NCI-H2107 (cell line): ENCODE measurements around the gene RHOT2.

Experiments used
- DNase-seq: peaks from one replicate; lab custom pipeline; 2025; lab: John Stamatoyannopoulos, UW

RHOT2 gene

DNA sequence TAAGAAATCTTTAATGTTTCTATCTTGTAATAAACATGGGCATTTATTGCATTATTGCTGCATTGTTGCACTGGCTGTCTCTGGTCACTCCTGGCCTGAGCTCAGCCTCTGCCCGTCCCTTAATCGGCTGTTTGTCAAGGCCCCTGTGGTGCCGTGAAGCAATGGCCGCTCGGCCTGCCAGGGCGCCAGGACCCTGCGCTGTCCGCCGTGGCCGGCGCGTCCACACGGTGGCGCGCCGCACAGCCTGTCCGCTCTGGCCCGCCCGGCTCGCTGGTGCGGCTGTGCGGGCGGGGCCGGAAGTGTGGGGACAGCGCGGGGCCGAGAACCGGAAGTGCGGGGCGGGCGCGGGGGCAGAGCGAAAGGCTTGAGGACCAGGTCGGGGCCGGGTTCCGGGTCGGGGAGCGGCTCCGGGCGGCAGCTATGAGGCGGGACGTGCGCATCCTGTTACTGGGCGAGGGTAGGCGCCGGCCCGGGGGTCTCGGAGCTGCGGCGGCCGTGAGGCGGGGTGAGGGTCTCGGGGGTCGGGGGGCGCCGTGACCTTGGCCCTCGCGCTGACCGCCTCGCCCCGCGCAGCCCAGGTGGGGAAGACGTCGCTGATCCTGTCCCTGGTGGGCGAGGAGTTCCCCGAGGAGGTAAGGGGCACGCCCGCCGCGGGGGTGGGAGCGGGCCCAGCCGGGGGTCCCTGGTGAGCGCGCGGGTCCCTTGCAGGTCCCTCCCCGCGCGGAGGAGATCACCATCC is at the start of gene RHOT2:
Gene RHOT2, plus strand, starts transcription at position 353 of the 739 bp plus-strand sequence. Its CDS starts 68 bp downstream, at position 421.
- DNase-seq = peak; percentile 84

DNA sequence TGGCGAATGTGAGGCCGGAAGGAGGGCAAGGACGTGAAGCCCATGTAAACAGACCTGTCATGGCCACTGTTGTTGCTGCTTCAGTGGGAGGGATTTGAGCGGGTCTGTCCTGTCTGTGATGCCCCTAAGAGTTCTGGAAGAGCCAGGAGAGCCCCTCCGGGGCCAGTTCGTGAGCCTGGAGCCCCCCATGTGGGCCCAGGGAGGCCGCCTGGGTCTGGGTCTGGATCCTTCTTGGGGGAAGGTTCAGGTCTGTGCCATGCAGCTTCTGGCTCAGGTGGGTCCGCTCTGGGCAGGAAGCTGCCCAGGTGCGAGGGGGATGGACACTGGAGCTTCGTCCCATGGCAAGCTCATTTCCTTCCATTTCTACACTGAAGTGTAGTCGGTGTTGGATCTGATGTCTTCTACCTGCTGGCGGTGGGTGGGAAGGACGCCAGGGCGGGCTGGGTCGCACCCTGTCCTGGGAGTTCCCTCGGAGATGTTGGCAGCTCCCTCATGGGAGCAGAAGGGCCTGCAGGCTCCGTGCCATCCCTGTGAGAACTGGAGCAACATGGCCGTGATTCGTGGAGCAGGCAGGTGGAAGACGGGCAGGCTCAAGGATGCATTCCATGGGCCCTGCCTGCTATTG is 48.3 kb upstream of the RHOT2 start:
- no peak for DNase-seq

DNA sequence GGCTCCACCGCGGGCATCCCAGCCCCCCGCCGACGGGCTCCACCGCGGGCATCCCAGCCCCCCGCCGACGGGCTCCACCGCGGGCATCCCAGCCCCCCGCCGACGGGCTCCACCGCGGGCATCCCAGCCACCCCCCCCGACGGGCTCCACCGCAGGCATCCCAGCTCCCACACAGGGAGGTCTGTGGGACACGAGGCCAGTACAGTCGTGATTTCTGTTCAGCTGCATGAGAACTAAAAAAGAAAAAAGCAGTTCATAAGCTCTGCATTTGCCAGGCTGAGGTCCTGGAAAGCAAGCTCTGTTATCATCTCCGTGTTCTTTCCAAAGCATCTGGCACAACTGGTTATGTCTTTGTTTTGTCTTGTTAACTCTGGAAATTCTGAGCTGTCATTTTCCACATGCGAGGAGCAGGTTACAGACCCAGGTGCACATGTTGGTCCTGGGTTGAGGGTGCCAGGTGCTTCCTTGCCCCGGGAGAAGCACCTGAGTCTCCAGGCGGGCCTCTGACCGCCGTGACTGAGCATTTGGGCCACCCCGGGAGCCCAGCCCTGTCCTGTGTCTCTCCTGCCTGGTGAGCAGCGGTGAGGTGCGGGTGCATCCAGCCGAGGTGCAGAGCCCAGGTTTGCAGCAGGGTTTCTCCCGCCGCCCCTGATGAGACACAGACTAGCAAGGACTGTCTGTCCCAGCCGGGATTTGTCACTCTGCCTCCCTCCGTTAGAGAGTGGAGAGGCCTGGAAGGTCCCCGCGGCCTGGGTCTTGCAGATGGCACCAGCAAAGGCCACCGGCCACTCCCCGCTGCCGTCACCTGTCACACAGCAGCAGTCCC is 47.0 kb upstream of the RHOT2 start:
- no peak for DNase-seq

DNA sequence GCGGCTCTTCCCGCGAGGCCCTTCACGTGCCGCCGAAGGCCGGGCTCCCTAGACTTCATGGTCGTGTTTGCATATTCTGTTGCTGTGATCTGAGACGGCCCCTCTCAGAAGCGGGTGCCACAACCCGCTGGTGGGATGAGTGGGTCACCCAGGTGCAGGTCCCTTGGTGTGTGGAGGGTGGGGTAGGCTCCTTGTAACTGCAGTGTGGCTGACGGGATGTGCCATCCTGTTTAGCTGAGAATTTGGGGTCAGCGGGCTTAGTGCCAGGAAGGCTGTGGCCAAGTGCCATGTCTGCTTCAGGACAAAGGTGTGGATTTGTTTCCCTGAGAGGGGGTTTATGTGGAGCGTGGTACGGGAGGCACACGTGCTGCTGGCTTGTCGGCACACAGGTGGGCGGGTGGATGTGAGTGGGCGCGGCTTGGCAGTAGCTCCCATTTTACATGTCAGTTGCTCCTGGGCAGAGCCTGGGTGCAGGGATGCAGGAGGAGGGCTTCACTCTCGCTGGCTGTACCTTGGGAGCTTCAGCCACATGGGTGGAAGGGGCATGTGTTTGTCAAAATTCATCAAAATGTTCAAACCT is 46.3 kb upstream of the RHOT2 start:
- DNase-seq = no peak

DNA sequence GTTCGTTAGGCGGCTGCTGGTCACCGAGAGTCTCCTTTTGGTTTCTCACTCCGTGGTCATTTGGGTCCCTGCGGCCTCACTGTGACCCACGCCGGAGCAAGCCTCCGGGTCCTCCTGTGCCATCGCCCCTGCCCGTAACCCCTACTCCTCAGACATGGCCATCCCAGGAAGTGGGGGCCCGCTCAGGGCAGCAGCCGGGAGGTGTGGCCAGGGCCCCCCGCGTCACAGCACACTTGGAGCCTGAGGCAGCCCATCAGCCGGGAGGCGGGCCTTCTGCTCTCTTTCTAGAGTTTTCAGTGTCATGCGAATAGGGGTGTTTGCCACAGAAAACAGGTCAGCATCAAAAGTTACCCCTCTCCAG is 45.0 kb upstream of the RHOT2 start:
- no peak for DNase-seq

DNA sequence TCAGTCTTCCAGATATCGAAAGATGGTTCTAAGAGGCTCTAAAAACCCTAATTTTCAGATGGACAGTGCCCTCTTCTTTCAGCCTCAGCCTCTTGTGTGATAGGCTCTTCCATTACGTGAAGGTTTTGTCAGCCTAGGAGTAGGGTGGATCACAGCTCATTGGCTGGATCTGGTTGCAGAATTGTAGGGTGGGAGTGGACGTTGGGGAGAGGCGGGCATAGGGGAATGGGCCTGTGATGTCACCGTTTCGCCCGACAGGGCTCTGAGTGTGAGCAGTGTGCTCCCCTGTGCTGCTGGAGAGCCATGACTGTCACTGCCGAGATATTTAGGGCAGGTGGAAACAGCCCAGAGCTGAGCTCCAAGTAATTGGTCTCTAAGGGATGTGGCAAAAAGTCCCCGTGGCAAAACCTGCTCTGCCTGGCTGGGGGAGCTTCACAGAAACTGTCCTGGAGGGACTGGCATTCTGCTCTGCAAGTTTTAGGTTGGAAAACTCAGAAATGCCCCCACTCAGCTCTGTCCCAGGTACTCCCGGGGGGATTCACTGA is 43.3 kb upstream of the RHOT2 start:
- DNase-seq = no peak

DNA sequence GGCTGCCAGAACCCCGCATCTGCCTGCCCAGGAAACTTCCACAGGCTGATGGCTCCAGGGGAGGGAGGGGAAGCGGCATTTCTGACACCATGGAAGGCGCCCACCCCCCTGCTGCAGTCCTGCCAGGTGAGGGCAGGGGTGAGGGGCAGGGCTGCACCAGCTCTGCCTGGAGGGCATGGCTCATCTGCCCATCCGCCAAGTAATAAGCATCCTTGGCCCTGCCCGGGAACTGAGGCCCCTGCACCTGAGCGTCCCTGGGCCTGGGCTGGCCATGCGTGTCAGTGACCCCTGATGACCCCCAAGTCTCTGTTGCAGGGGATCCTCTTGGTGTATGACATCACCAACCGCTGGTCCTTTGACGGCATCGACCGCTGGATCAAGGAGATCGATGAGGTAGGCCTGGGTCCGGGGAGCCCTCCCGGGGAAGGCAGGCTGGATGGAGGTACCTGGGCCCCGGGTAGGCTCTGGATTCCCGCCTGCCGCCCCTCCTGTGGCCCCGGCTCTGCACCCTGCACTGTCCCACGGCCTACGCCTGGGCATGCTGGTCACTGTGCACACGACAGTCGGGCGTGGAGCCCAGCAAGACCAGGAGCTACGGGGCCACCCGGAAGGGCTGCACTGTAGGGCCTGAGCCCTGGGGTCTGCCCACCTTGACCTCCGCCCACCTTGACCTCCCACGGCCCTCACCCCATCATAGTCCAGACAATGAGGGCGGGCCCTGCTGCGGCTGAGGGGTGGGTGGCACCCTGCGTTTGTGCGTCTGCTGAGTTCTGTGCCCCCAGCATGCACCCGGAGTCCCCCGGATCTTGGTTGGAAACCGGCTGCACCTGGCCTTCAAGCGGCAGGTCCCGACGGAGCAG is 42.6 kb upstream of the RHOT2 start:
- DNase-seq = no peak

DNA sequence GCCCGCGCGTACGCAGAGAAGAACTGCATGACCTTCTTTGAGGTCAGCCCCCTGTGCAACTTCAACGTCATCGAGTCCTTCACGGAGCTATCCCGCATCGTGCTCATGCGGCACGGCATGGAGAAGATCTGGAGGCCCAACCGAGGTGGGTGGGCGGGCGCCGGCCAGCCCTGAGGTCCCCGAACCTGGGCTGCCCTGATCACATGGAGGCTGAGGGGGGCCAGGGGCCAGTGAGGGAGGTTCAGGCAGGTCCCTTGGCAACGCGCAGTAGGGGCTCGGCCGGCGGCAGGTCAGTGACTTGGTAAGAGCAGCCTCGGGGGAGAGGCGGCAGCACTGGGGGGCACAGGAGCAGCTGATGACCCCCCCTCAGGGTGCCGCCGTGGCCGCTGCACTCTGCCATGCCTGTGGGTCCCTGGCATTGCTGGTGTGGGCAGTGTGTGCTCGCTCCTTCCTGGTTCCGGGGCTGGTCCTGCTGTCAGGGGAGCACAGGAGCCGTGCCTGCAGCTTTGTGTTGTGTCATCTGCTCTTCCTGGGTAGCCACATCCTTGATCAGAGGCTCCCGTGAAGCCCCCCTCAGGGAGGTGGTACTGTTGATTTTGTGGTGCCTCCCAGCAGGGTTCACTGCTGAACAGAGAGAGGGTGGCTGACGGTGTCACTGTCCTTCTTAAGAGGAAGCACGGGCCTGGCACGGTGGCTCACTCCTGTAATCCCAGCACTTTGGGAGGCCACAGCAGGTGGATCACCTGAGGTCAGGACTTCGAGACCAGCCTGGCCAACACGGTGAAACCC is 41.8 kb upstream of the RHOT2 start:
- DNase-seq = no peak

DNA sequence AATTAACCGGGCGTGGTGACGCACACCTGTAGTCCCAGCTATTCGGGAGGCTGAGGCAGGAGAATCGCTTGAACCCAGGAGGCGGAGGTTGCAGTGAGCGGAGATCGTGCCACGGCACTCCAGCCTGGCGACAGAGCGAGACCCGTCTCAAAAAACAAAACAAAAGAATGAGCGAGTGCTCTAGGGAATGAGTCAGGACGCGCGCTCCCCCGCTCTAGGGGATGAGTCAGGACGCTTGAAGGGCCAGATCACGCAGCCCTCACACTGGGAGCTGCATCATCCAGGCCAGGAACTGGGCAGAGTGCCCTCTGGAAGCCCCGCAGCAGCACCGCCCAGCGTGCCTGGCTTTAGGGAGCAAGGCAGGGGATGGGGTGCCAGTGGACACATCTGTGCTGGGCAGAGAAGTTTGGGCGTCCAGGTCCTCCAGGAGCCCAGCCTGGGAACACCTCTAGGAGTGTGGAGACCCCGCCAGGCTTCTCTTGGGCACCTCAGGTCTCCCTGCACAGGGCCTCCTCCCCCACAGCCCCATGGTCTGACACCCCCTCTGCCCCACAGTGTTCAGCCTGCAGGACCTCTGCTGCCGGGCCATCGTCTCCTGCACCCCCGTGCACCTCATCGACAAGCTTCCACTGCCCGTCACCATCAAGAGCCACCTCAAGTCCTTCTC is 41.0 kb upstream of the RHOT2 start:
- no peak for DNase-seq

DNA sequence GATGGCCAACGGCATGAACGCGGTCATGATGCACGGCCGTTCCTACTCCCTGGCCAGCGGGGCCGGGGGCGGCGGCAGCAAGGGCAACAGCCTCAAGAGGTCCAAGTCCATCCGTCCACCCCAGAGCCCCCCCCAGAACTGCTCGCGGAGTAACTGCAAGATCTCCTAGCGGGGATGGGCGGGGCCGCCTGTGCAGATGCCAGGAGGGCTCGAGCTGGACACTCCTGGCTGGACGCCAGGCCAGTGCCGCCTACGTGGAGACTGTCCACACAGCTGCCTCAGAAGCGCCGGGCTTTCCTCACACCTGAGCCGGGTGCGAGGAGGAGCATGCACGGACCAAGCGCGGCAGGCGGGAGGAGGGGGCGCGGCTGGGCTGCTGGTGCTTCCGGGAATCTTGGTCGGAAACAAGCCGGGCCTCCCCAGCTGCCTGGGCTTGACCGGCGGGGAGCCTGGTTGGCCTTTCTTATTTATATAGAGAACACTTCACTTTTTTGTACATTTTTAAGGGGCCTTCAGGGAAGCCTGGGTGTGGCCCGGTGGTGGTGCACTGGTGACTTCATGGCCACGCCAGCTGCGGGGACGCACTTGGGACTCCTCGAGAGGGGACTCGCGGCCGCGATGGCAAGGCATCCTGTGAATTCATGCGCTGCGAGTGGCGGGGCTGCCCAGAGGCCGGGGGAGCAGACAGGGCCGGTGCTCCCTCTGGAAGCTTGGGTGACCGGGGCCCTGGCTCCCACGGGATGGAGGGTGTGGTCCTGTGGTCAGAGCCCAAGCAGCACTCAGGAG is 40.3 kb upstream of the RHOT2 start:
- DNase-seq = no peak

DNA sequence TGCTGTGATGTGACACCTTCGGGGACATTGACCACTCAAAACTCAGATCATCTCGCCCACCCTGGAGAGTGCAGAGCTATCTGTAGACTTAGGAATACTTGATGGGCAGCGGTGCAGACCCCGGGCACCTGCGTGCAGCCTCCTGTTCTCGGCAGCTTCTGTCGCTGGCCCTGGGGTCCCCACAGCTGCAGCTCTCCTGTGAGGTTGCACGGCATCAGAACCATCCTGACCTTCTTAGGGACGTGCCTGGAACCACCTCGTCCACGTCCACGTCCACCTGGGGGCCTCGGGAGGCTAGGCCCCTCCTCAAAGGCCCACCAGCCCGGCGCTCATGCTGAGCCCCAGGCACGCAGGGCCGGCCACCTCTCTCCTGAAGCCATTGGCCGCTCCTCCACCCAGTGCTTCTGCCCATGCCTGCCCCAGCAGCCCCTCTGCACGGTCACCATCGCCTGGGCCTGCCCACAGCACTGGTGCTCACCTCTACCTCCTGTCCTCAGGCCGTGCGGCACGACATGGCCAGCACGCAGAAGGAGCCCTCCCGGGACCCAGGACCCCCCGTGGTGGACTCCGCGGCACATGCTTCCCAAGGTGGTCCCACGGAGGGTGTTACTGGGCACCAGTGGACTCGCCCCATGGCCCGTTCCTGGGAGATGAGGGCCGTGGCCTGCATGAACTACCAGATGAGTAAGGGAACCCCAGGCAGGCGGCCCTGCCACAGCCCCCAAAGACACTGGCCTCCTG is 39.4 kb upstream of the RHOT2 start:
- DNase-seq = no peak

DNA sequence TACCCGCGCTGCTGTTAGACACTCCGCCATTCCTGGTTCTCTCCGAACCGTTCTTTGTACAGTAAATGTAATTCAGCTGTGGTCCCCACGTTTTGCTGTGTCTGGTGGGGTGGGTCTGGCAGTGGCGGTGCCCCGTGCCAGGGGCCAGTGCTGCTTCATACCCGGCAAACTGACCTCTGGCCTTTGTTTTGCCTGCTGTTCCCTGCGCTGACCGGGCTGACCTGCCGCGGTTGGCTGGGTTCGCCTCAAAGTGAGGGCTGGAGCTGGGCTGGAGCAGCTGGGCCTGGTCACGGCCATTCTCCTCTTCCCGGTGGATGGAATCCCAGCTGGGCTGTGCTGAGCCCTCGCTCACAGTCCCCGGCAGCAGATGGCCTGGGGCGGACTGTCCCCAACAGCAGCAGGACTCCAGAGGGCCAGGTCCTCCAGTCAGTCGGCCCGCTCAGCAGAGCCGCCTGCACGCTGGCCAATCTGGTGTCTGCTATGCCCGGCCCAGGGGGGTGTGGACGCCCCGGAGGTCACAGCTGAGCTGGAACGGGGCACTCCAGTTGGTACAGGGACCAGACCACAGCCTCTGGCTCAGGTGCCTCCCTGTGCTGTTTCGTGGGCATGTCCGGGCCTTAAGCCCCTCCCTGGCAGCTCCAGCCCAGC is 38.6 kb upstream of the RHOT2 start:
- no peak for DNase-seq

DNA sequence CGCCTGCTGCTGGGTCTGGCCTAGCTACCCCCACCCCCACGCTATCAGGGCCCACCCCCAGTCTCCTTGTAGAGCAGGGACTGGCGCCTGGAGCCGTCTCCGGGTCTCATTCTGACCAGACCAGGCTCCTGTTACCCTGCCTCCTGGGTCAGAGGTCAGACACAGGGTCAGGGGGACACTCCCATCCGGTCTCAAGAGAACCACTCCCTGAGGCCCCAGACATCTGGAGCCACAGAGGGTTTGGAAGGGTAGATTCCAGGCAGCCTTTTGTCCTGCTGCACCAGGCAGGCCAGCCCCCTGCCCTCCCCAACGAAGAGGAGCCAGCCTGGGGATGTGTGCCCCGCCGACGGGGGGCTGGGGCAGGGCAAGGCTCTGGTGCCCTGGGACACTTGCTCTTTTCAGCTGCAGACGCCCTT is 38.1 kb upstream of the RHOT2 start:
- DNase-seq = no peak

DNA sequence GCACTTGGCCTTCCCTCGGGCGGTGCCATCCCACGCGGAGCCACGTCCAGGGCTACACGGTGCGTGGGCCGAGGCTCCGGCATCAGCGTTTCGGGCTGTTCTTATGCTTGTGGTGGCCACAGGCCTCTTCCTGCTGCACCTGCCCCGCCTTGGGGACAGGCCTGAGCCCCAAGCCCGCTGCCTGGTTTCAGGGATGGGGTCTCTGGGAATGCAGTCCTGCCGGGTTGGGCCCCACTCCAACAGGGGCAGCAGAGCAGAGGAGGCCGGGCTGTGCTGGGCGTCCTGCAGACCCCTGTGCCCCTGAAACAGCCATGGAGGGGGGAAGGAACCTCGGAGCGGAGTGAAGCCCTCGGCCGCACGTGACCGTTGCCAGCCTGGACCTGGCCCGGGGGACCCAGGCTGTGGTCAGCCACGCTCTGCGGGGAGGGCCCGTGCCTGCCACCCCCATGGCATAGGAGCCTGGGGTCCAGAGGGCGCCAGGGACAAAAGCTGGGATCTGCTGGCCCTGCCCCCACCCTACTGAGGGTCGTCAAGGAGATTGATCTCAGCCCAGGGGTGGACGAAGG is 37.6 kb upstream of the RHOT2 start:
- no peak for DNase-seq

DNA sequence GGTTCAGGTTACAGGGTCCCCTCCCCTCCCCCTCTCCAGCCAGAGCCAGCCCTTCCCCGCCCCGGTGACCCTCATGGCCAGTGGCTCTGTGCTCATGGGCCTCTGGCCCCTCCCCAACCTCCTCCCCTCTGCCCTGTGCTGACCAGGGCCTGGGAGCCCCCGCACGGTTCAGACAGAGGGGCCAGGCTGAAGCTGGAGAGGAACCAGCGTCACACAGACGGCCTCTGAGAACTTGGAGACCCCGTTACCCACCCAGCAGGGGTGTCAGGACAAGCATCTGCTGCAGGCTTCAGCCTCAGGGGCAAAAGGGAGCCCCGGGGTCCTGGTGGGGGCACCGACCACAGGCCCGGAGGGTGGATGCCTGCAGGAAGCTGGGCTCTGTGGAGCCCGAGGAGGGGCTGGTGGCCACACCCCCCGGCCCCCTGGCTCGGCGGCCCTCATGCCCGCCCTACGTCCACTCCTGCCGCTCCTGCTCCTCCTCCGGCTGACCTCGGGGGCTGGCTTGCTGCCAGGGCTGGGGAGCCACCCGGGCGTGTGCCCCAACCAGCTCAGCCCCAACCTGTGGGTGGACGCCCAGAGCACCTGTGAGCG is 37.0 kb upstream of the RHOT2 start, which contains the start of gene WFIKKN1:
Gene WFIKKN1, plus strand, starts transcription at position 171 of the 591 bp plus-strand sequence. Its CDS starts 269 bp downstream, at position 440.
- DNase-seq = no peak

DNA sequence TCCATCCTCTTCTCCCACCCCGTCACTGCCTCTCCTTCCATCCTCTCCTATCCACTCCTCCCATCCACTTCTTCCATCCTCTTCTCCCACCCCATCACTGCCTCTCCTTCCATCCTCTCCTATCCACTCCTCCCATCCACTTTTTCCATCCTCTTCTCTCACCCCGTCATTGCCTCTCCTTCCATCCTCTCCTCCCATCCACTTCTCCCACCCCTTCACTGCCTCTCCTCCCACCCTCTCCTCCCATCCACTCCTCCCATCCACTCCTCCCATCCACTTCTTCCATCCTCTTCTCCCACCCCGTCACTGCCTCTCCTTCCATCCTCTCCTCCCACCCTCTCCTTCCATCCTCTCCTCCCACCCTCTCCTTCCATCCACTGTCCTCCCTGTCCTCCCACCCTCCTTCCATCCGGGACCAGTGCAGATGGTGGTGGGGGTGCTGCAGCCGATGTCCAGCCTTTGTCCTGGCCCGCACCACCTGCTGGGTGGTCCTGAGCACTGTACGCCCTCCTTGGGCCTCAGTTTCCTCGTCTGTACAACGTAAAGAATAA is 36.0 kb upstream of the RHOT2 start:
- DNase-seq = no peak
